ENCODE results near the gene SRPX2. TPM values are rescaled to one million over a fixed set of nuclear protein-coding genes. Genes with fewer than 3 reads are reported as not detected.

The SRPX2 gene
- total RNA-seq, 2 donors from 2014 or later = 4.4 to 5.8 TPM

DNA sequence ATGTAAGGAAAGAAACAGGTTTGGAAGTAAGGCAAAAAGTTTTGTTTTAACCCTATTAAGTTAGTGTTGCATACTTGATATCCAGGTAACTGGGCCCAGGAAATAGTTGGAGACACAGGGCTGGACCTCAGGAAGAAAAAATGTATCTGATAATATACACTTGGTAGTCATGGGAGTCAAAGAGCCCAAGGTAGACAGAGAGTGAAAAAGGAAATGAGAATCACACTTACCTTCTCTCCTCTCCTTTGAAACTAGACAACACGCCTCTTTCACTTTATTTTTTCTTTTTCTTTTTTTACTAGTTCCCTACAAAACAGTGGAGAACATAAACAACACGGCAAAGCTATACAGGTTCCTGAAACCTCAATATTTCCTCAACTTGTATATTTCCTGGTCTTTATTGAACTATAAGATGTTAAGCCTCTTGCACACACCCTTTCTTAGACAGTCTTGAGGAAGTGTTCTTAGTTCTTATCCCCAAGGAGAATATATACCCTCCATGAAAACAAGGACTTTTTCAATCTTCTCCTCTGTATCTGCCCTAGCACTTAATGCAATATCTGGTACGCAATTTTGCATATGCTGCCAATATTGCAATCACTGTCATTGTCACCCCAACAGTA is 60.7 kb downstream of the SRPX2 start:
- H3K27me3 ChIP-seq = no peaks in the 10 kb centered on the region
- DNase-seq = no peak
- H3K27ac ChIP-seq = no peak overlapping the region
- H3K4me1 ChIP-seq = no peaks in the 10 kb centered on the region
- intact Hi-C loops (cut with DNase I) = no loop called here
- TF ChIP-seq, protein P1, sequence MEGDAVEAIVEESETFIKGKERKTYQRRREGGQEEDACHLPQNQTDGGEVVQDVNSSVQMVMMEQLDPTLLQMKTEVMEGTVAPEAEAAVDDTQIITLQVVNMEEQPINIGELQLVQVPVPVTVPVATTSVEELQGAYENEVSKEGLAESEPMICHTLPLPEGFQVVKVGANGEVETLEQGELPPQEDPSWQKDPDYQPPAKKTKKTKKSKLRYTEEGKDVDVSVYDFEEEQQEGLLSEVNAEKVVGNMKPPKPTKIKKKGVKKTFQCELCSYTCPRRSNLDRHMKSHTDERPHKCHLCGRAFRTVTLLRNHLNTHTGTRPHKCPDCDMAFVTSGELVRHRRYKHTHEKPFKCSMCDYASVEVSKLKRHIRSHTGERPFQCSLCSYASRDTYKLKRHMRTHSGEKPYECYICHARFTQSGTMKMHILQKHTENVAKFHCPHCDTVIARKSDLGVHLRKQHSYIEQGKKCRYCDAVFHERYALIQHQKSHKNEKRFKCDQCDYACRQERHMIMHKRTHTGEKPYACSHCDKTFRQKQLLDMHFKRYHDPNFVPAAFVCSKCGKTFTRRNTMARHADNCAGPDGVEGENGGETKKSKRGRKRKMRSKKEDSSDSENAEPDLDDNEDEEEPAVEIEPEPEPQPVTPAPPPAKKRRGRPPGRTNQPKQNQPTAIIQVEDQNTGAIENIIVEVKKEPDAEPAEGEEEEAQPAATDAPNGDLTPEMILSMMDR (IDR thresholded peaks at IDR 0.05) = no peak
- H3K4me3 ChIP-seq = no peak overlapping the region
- no peaks in the 10 kb centered on the region for H3K9me3 ChIP-seq
- no peak overlapping the region for H3K9ac ChIP-seq (ENCODE audit: low read depth in 2 of 2, low read length in 2 of 2)
- H3K36me3 ChIP-seq = no peaks in the 10 kb centered on the region

DNA sequence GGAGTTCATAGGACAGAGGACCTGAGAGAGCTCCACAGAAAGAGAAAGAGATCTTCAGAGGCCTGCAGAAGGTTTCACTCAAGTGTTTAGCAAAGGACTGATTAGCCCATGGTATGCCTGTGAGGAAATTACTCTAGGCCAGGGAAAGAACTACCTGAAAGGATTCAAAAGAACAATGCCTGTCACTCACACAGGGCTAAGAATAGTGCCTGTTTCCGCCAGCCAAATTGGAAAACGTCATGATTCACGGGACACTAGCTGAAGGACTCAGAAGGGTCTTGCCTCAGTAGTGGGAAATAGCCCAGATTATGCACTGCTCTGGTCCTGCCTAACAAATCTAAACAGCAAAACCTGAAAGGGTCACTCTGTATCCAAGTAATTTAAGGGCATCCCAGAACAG is 66.8 kb downstream of the SRPX2 start:
- Histone ChIP-seq H3K9ac (ENCODE audit: low read depth in 2 of 2, low read length in 2 of 2) (no peak overlapping the region), H3K27ac (no peak overlapping the region), H3K4me1 (no peaks in the 10 kb centered on the region), H3K4me3 (no peak overlapping the region), H3K27me3 (no peaks in the 10 kb centered on the region), H3K9me3 (no peaks in the 10 kb centered on the region), H3K36me3 (no peaks in the 10 kb centered on the region)
- TF ChIP-seq, protein P1 (IDR thresholded peaks at IDR 0.05) = no peak
- DNase-seq = no peak
- intact Hi-C loops (cut with DNase I) = no loop called here

DNA sequence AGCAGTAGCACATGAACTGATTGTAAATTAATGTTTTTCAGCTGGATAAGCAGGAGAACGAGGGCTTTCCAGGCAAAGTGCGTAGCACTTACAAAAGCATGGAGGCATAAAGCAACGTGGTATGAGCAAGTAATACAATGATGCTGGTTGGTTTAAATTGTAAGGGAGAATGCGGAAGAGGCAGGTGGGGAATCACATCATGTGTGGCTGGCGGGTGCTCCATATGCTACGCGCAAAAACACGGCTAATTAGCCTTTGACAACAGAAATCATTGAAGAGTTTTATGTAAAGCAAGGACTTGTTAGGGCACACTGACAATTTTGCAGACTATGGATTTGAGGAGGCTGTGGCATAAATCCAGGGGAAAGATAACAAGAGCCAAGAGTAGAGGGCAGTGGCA is 73.4 kb downstream of the SRPX2 start:
- no peak overlapping the region for H3K4me3 ChIP-seq
- TF ChIP-seq, protein P1 (IDR thresholded peaks at IDR 0.05) = no peak
- no peaks in the 10 kb centered on the region for H3K36me3 ChIP-seq
- no peaks in the 10 kb centered on the region for H3K27me3 ChIP-seq
- no peaks in the 10 kb centered on the region for H3K9me3 ChIP-seq
- intact Hi-C loops (cut with DNase I) = no loop called here
- no peak overlapping the region for H3K27ac ChIP-seq
- no peak for DNase-seq
- H3K4me1 ChIP-seq = no peaks in the 10 kb centered on the region
- no peak overlapping the region for H3K9ac ChIP-seq (ENCODE audit: low read depth in 2 of 2, low read length in 2 of 2)

DNA sequence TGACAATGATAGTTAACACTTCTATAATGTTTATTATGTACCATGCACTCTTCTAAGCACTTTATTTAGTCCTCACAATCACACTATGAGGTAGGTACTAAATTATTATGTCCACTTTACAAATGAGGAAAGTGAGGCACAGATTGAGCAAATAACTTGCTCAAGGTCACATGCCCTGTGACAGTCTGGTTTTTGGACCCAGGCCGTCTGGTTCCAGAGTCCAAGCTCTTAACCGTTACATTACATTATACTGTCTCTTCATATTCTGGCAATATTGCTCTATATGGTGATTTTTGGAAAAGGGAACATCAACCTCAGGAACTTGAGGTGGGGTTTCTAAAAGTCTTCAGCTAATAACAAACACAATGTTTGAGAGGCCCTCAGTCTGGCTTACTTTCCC is 75.1 kb downstream of the SRPX2 start:
- H3K4me3 ChIP-seq = no peak overlapping the region
- intact Hi-C loops (cut with DNase I) = no loop called here
- no peaks in the 10 kb centered on the region for H3K27me3 ChIP-seq
- H3K36me3 ChIP-seq = no peaks in the 10 kb centered on the region
- no peaks in the 10 kb centered on the region for H3K4me1 ChIP-seq
- no peak overlapping the region for H3K9ac ChIP-seq (ENCODE audit: low read depth in 2 of 2, low read length in 2 of 2)
- no peak for DNase-seq
- no peaks in the 10 kb centered on the region for H3K9me3 ChIP-seq
- H3K27ac ChIP-seq = no peak overlapping the region
- TF ChIP-seq, protein P1 (IDR thresholded peaks at IDR 0.05) = no peak

DNA sequence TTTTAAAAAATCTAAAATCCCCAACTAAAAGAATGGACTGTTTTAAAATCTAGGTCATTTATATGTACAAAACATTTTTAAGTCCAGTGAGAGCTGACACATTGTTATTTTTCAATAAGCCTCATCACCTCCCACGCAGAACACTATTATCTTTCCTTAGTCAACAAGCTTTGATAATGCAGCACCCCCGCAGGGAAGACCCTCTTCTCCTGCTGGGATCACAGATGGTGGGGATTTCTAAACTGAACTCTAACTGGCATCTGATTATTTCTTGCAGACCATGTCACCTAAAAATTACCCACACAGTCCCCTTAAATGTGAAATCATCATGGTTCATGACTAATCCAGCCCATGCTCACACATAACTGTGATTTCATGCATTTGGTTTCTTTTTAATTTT is 76.3 kb downstream of the SRPX2 start:
- Histone ChIP-seq H3K27me3 (no peaks in the 10 kb centered on the region), H3K9me3 (no peaks in the 10 kb centered on the region), H3K27ac (no peak overlapping the region), H3K4me3 (no peak overlapping the region), H3K36me3 (no peaks in the 10 kb centered on the region), H3K9ac (ENCODE audit: low read depth in 2 of 2, low read length in 2 of 2) (no peak overlapping the region), H3K4me1 (no peaks in the 10 kb centered on the region)
- no peak for DNase-seq
- intact Hi-C loops (cut with DNase I) = no loop called here
- TF ChIP-seq, protein P1 (IDR thresholded peaks at IDR 0.05) = no peak

All from colonic mucosa (tissue), 4 donors.